ENCODE results near the gene HUWE1. TPM values are rescaled to one million over a fixed set of nuclear protein-coding genes. Genes with fewer than 3 reads are reported as not detected.

The HUWE1 gene
- total RNA-seq, 1 experiment from 2014 or later: 536 TPM

DNA sequence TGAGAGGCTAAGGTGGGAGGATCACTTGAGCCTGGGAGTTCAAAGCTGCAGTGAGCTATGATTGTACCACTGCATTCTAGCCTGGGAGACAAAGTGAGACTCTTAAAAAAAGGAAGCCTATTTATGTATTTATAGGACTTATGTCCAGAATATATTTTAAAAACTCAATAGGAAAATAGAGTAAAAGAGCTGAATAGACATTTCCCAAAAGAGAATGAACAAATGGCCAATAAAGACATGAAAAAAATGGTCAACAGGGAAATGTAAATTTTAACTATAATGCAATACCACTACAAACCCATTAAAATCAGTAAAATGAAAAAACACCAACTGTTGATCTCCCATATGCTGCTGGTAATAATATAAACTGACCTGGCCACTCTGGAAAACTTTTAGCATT lies 115.0 kb downstream of the HUWE1 start:
- H3K36me3 ChIP-seq (ENCODE audit: low read depth): no peaks in the 10 kb centered on the region
- no peaks in the 10 kb centered on the region for H3K79me2 ChIP-seq (ENCODE audit: low read depth)
- intact Hi-C loops (cut with micrococcal nuclease; ENCODE audit: unreplicated experiment): loop anchor here (5.0 kb wide), 1 partner anchor 41 kb away; no protein-coding TSS in a partner anchor
- no peak overlapping the region for H3K4me3 ChIP-seq
- no peaks in the 10 kb centered on the region for H3F3A ChIP-seq (ENCODE audit: insufficient read depth, low read depth)
- H4K20me1 ChIP-seq (ENCODE audit: insufficient read depth): no peaks in the 10 kb centered on the region
- BruUV-seq (replicated peaks): no TSS peak
- H3K27me3 ChIP-seq (ENCODE audit: insufficient read depth, low read depth): no peaks in the 10 kb centered on the region
- no peaks in the 10 kb centered on the region for H3K9me2 ChIP-seq (ENCODE audit: insufficient read depth)
- H2AFZ ChIP-seq: no peak overlapping the region
- ChIA-PET POLR2A (ENCODE audit: unreplicated experiment) (no interaction called here), CTCF (no interaction called here)
- TF ChIP-seq, protein P1, sequence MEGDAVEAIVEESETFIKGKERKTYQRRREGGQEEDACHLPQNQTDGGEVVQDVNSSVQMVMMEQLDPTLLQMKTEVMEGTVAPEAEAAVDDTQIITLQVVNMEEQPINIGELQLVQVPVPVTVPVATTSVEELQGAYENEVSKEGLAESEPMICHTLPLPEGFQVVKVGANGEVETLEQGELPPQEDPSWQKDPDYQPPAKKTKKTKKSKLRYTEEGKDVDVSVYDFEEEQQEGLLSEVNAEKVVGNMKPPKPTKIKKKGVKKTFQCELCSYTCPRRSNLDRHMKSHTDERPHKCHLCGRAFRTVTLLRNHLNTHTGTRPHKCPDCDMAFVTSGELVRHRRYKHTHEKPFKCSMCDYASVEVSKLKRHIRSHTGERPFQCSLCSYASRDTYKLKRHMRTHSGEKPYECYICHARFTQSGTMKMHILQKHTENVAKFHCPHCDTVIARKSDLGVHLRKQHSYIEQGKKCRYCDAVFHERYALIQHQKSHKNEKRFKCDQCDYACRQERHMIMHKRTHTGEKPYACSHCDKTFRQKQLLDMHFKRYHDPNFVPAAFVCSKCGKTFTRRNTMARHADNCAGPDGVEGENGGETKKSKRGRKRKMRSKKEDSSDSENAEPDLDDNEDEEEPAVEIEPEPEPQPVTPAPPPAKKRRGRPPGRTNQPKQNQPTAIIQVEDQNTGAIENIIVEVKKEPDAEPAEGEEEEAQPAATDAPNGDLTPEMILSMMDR (conservative IDR thresholded peaks at IDR 0.05): no peak
- TF ChIP-seq EZH2 (IDR thresholded peaks at IDR 0.05; ENCODE audit: low read depth): no peak
- H3K27ac ChIP-seq: no peak overlapping the region
- no peak overlapping the region for H3K4me2 ChIP-seq
- no peaks in the 10 kb centered on the region for H3K9me3 ChIP-seq (ENCODE audit: insufficient read depth, low read depth)
- no peaks in the 10 kb centered on the region for H3K4me1 ChIP-seq (replicated peaks; ENCODE audit: insufficient read depth)
- no peak for DNase-seq

DNA sequence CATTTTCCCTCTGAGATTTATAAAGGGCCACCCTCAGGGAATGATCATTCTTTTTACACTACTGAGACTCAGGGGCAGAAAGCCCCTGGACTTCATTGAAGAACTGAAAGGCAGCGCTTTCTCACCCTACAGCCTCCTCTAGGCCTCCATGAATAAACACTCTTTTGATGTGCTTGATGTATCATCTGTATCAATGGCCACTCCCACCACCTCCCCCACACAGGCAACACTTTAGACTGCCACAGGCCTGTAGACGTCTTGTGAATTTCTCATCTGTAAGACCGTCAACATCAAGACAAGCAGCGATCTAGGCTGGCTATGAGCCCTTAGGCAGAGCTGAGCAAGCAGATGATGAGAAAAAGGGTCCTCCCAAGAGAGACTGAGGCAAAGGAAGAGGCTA lies 123.2 kb downstream of the HUWE1 start:
- Histone ChIP-seq H3K27ac (no peak overlapping the region), H3K79me2 (ENCODE audit: low read depth) (no peaks in the 10 kb centered on the region), H3K27me3 (ENCODE audit: insufficient read depth, low read depth) (no peaks in the 10 kb centered on the region), H3K4me1 (replicated peaks; ENCODE audit: insufficient read depth) (no peaks in the 10 kb centered on the region), H4K20me1 (ENCODE audit: insufficient read depth) (no peaks in the 10 kb centered on the region), H3K9me2 (ENCODE audit: insufficient read depth) (no peaks in the 10 kb centered on the region), H3K9me3 (ENCODE audit: insufficient read depth, low read depth) (no peaks in the 10 kb centered on the region), H3K4me3 (no peak overlapping the region), H3K36me3 (ENCODE audit: low read depth) (no peaks in the 10 kb centered on the region), H3F3A (ENCODE audit: insufficient read depth, low read depth) (no peaks in the 10 kb centered on the region), H2AFZ (no peak overlapping the region), H3K4me2 (no peak overlapping the region)
- ChIA-PET POLR2A (ENCODE audit: unreplicated experiment) (no interaction called here), CTCF (no interaction called here)
- BruUV-seq (replicated peaks): no TSS peak
- TF ChIP-seq, protein P1 (conservative IDR thresholded peaks at IDR 0.05): no peak
- TF ChIP-seq EZH2 (IDR thresholded peaks at IDR 0.05; ENCODE audit: low read depth): no peak
- DNase-seq: no peak
- intact Hi-C loops (cut with micrococcal nuclease; ENCODE audit: unreplicated experiment): no loop called here

DNA sequence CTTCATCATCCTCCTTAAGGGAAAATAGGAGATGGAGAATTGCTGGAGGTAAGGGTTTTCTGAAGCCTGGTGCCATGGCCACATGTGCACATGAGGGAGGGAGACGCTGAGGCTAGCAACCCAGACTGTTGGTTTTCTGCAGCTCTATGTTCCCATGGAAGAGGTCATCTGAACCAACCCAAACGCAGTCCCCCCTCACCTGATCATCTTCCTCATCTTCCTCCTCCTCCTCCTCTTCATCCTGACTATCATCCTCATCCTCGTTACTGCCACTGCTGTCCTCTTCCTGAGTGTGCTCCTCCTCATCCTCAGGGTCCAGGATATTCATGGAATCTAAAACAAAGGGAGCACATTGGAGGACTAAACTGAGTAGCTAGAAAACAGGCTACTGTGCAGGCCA lies 124.6 kb downstream of the HUWE1 start:
- no peak for DNase-seq
- Histone ChIP-seq H3K4me1 (replicated peaks; ENCODE audit: insufficient read depth) (no peaks in the 10 kb centered on the region), H3K27me3 (ENCODE audit: insufficient read depth, low read depth) (no peaks in the 10 kb centered on the region), H2AFZ (no peak overlapping the region), H3K4me3 (no peak overlapping the region), H3K4me2 (no peak overlapping the region), H3K27ac (no peak overlapping the region), H3K36me3 (ENCODE audit: low read depth) (no peaks in the 10 kb centered on the region), H3K79me2 (ENCODE audit: low read depth) (no peaks in the 10 kb centered on the region), H3F3A (ENCODE audit: insufficient read depth, low read depth) (no peaks in the 10 kb centered on the region), H4K20me1 (ENCODE audit: insufficient read depth) (no peaks in the 10 kb centered on the region), H3K9me3 (ENCODE audit: insufficient read depth, low read depth) (no peaks in the 10 kb centered on the region), H3K9me2 (ENCODE audit: insufficient read depth) (no peaks in the 10 kb centered on the region)
- TF ChIP-seq, protein P1 (conservative IDR thresholded peaks at IDR 0.05): no peak
- TF ChIP-seq EZH2 (IDR thresholded peaks at IDR 0.05; ENCODE audit: low read depth): no peak
- no TSS peak for BruUV-seq (replicated peaks)
- CTCF ChIA-PET: no interaction called here
- intact Hi-C loops (cut with micrococcal nuclease; ENCODE audit: unreplicated experiment): no loop called here
- POLR2A ChIA-PET (ENCODE audit: unreplicated experiment): no interaction called here

Measured in PC-9 (cell line).